Forelimb muscle (tissue), 1 donor: ENCODE data around the gene PACSIN2. TPM values are rescaled to one million over a fixed set of nuclear protein-coding genes. Genes with fewer than 3 reads are reported as not detected.
"Not testable (repeated sequence)": the region's sequence is repeated elsewhere in the genome, so short reads cannot be mapped to it uniquely, and the experiment has no call there.

Source experiments
- DNase-seq: peaks from one replicate; pipeline ENCODE4 v3.0.0-alpha.2; 2013; ENCODE audit warnings: low read depth
- polyA plus RNA-seq: library from polyadenylated mRNA; unstranded; fragments of 120-200 nt; gene quantifications from one replicate; pipeline ENCODE4 v1.2.1, GENCODE V29; 2013; ENCODE audit not compliant: insufficient read length

Gene PACSIN2, protein sequence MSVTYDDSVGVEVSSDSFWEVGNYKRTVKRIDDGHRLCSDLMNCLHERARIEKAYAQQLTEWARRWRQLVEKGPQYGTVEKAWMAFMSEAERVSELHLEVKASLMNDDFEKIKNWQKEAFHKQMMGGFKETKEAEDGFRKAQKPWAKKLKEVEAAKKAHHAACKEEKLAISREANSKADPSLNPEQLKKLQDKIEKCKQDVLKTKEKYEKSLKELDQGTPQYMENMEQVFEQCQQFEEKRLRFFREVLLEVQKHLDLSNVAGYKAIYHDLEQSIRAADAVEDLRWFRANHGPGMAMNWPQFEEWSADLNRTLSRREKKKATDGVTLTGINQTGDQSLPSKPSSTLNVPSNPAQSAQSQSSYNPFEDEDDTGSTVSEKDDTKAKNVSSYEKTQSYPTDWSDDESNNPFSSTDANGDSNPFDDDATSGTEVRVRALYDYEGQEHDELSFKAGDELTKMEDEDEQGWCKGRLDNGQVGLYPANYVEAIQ
- 28.3 TPM for polyA plus RNA-seq

DNA sequence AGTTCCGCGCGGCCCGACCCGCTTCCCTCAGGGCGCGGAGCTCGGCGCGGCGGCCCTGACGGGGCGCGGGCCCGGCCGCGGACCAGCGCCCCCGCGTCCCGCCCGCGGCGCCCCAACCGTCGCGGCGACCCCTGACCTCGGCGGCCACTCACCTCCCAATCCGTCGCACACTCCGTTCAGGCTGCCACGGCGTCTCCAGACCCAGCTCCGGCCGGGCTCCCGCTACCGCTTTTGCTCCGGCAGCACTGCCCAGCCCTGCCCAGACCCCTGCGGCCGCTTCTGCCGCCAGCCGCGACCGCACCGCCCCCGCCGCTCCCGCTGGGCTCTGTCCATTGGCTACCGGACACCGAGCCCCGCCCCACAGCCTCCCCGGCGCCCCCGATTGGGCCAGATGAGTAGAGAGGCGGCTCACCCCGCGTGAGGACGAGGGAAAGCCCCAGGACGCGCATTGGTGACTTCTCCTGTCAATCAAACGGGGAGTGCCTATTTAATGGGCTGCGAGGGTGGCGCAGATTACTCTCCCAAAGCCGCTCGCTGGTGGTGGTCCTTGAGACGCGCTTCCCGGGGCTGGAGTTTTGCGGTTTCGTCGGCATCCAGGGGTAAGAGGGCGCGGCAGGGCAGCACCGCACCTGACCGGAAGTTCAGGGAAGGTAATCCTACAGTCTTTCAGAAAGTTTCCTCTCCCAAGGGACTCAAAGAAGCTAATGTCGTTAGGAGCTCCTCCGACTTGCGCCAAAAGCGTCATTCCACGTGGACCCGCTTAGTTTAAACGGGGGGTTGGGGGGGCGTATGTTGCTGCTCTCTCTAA, at the start of gene PACSIN2:
Gene PACSIN2, minus strand, starts transcription at position 281 of the 808 bp plus-strand sequence. CDS start 103,069 bp downstream, outside the sequence.
- DNase-seq, result peak; percentile 94

DNA sequence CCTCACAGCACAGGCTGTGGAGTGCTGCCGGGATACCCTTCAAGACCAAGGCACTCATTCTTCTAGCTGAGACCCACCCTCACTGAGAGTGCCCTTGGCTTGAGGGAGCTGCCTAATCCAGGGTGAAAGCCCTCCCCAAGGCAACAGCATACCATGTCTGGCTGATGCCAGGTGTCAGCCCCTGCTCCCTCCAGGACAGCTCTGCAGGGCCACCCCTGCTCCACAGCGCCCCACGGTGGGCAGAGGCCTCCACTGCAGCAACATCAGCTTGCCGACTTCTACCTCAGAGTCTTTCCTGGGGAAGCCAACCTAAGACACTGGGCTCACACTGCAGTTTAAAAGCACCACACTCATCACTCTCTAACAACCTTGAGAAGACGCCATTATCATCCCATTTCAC, 45.2 kb upstream of the PACSIN2 start:
- DNase-seq, result no peak

DNA sequence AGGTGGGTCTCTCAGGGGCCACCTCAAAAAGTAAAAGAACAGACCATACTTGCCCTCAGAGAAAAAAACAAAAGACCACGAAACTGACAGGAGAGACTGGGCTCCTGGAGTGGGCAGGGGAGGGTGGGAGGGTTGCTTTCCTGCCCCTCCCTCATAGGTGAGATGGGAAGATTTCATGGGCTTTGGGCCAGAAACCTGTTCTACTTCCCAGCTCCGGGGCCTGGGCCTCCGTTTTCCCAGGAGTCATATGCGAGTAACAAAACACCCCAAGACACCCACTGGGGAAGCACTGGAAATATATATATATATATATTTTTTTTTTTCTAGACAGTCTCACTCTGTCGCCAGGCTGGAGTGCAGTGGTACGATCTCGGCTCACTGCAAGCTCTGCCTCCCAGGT, 42.7 kb upstream of the PACSIN2 start:
- DNase-seq, result no peak

GRCh38 chr22:43053176-43053575, 38.2 kb upstream of the PACSIN2 start:
- DNase-seq, result no peak

DNA sequence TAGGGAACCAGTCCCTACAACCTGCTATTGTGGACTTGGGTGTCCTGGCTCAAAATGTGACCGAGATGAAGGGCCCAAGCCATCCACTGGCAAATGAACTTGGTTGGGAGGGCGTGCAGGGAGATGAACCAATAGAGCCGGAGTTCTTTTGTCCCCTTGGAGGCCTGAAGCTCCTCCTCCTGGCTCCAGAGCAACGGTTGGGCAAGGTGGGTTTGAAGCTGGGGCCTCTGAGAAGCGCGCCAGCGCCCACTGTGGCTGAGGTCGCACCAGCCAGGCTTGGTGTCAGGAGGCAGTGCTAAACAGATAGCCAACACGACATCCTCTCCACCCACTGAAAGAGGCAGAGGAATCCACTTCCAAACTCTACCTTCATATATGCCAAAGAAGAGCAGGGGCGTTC, 36.0 kb upstream of the PACSIN2 start:
- DNase-seq, result no peak

DNA sequence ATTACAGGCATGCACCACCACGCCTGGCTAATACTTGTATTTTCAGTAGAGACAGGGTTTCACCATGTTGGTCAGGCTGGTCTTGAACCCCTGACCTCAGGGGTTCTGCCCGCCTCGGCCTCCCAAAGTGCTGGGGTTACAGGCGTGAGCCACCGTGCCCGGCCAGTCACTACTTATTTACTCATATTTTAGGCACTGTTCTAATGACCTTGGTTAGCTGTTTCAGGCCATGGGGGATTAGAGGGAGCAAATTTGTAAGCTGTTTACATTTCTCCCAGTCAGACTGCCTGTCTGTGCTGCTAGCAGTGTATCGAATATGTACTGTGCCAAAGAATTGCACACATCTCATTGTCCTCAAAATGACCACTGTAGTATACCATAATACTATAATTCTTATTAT, 32.7 kb upstream of the PACSIN2 start:
- DNase-seq, result no peak

DNA sequence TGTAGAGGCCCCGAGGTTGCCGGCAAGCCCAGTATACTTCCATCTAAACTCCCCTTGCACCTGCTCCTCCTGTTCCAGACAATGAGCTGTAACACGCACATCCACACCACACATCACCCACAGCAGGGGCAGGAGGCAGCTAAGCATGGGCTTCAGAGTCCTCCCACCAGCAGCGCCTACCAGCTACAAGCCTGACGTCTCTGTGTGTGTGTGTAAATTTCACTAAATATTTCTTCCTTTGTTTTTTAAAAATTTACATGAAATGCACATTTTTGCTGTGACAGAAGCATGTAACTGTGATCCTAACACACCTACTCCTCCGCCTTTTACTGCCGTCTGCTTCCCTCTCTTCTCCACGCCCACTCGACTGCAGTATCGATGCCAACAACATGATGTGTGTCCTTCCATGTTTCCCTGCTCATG, 29.4 kb upstream of the PACSIN2 start:
- DNase-seq, result no peak

DNA sequence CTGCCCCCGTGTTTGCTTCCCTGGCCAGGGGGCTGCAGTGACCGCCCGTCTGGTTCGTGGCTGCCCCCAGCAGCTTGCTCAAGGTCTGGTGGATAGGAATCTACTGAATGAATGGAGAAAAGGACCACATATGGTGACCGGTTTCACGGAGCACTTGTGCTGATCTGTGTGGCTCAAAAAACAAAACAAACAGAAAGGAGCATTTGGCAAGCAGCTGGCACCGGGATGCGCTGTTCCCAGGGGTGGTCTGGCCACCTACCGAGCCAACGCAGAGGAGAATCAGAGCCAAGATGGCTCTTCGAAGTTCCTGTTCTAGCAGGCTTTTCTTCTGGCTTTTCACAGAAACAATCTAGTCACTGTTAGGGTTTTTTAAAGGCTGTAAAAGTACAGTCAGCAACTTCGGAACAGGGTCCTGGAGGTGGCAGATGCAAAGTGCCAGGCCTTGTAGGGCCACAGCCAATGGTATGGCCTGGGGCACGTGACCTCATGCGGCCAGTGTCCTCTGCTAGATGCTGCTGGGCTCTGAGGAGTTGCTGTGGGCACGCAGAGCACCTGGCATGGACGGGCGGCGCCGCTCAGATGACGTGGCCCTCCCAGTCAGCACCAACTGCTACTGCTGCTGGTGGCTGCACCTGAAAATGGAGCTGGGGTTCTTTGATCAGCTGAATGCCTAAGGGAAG, 27.3 kb upstream of the PACSIN2 start:
- DNase-seq, result no peak

GRCh38 chr22:43039800-43040199, 24.9 kb upstream of the PACSIN2 start:
- no peak for DNase-seq

- DNase-seq, result no peak
These were observed 23.4 kb upstream of the PACSIN2 start for GRCh38 chr22:43038325-43038724.

DNA sequence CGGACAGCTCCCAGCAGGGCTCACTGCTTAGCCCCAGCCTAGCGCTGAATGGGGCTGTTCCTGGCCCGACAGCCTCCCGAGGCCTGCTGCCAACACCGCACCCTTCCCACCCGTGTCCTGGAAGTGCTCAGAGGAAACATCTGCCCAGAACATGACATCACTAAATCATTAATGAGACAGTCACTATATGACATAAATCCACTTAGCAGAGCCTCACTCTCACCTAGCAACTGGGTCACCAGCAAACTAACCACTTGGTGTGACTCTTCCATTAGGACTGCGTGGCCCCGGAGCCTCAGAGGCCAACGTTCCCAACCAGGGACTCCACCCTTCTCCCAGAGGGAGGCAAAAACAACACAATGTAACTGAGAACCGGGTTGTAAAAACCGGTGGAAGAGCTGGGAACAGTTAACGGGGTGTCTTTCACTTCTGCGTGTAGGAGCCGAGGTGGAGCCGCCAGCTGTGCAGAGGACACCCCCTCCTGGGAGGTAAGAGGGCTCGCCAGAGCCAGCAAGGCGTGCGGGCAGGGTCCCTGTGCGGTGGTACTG, 21.4 kb upstream of the PACSIN2 start:
- DNase-seq, result peak; percentile 41

GRCh38 chr22:43035250-43035649, 20.3 kb upstream of the PACSIN2 start:
- DNase-seq, result no peak

DNA sequence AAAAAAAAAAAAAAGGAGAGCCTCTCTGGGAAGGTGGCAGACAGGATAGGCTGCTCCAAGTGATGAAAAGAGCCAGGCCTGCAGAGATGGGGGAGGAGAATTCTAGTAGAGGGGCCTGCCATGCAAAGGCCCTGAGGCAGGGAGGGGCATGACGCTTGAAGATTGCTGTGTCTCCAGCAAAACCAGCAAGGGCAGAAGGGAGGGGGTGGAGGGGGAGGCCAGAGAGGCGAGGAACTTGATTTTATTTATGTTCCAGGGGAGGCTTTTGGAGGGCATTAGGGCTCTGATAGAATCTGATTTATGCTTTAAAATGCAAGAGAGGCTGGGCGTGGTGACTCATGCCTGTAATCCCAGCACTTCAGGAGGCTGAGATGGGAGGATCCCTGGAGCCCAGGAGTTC, 16.7 kb upstream of the PACSIN2 start:
- no peak for DNase-seq

DNA sequence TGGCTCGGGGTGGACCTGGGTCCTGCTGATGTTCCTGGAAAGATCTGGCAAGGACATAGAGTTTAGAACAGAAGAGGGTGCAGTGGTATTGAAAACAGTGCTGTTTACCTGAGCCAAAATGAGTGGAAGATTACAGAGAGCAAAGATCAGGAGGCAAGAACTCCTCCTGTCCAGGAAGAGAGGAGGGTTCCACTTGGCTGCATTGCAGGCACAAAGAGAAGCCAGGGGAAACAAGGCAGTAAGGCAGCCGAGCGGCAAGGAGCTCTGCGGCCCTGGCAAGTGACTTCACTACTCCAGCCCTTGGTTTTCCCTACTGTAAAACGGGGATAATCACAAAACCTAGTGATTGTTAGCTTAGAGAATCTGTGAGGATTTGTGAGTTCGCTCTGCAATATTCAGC, 3.7 kb upstream of the PACSIN2 start:
- DNase-seq, result no peak

DNA sequence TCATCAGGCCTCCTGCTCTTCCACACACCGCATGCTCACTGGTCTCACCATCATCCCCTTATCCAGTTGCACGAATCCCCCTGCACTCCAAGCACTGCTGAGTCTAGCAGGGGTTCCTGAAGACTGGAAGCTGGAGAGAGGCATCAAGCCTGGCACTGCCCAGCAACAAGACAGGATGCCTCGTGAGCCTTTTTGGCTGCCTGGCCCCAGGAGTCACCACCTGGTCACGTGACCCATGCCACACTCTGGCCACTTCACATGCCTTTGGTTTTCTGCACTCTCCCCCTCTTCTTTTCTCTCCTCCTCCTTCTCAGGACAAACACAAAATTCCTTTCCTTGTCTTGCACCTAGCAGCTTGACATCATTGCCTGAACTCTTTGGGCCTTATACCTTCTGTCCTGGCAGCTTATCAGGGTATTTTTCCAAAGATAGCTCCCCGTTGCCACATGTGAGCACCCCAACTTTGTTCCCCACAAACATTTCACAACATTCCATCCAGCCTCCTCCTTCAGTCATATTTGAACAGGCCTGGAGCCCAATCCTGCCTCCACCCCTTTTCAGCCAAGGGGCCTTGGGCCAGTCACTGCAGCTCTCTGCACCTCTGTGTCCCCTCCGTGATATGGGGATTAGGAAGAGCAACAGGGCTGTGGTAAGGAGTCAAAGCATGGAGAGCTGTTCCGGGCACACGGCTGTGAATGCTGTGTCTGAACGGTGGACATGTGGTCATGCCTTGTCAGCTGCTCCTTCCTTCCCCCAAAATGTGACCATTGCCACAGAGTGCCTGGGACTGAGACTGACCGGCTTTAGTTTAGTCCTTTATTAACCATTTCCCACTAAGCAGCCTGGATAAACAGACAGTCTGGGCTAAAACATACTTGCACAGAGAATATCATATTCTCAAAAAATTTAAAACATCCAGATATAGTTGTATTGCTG, 2.8 kb upstream of the PACSIN2 start:
- DNase-seq, result no peak

GRCh38 chr22:43016150-43016549, 1.2 kb upstream of the PACSIN2 start:
- not testable (repeated sequence) for DNase-seq

GRCh38 chr22:43015677-43016042, 711 bp upstream of the PACSIN2 start:
- DNase-seq, result no peak

DNA sequence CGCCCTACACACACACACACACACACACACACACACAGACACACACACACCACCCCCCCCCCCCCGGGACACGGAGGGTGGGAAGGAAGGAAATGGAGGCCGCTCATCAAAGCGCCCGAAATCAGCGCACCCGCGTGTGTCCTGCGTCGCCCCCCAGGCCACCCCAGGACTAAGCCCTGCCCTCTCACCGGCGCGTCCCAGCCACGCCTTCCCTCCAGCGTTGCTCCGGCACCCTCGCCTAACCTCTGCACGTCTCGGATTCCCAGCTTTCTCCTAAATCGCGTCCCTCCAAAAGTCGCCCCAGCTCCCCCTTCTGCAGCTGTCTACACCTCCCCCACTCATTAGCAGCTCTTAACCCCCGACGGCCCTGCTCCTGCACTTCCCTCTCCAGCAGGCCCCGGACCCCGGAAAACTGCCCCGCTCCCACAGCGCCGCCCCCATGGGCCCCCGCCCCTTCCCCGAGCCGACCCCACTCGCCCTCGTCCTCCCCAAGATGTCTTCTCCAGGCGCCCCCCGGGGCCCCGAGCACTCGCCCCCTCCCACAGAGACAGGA, 557 bp downstream of the PACSIN2 start:
- DNase-seq, result no peak

GRCh38 chr22:43013355-43014315, 1.3 kb downstream of the PACSIN2 start:
- DNase-seq, result no peak
